Hepatic stellate cell (primary cell): ENCODE results near the gene NSG1.

Experiments
- DNase-seq: peaks from one replicate; pipeline ENCODE4 v3.0.0; 2011; ENCODE audit warnings: low spot score

The NSG1 gene

DNA sequence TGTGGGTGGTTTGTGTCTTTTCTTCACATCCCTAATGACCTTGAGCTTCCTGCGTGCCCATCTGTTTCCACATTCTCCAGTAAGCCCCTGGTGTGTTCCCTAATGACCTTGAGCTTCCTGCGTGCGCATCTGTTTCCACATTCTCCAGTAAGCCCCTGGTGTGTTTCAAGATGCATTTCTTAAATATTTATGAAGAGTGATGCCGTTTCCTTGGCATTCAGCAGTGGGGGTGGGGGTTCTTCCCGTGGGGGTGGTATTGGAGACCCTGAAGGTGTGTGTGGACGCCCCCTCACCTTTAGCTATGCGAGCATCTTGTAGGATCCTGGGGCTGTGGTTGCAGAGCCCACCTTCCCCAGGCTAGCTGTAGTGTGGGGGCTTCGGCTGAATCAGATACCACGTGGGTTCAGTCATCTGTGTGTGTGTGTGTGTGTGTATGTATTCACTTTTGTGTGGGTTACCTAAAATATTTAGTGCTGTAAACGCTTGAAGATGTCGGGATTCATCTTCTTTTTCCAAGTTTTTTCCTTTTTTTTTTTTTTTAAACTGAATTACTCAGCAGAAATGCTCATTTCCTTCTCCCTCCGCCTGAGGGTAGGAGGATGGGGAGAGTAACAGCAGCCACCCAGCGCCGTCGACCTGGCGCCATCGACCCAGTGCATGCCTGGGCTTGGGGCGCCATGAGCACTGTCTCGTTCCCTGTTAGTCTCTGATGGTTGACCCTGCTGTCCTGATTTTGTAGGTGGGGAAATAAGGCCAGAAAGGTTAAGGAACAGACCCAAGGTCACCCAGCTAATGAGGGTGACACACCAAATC, 9.9 kb downstream of the NSG1 start:
- no peak for DNase-seq

- DNase-seq: no peak
Observed at GRCh38 chr4:4397441-4397819, 10.5 kb downstream of the NSG1 start.

DNA sequence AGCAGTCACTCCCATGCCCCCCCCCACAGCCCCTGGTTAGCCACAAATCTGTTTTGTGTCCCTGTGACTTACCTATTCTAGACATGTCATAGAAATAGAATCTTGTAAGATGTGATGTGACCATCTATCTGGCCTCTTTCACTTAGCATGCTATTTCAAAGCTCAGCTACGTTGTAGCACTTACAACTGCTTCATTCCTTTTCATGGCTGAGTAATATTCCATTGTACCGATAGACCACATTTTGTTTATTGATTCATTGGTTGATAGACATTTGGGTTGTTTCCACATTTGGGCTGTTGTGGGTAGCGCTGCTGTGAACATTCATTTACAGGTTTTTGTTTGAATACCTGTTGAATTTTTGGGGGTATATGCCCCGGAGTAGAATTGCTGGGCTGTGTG, 11.5 kb downstream of the NSG1 start:
- no peak for DNase-seq

DNA sequence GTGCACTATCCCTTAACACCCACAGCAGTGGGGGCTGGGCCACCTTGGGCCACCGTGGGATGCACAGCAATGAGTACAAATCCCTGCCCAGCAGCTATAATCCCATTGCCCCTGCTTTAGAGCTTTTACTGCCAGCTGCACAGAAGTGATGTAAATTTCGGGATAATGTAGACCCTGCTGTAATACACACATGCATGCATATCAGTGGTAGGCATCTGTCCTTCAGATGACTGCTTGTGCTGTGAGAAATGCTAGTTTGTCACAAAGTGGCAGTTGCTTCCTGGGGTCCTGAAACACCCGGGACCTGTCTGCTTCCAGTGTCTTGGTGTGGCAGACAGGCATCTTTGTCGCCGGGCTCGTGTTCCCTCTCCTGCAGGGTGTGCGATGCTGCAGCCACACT, 14.1 kb downstream of the NSG1 start:
- no peak for DNase-seq

- DNase-seq: no peak
Observed at GRCh38 chr4:4402966-4403365, 16.1 kb downstream of the NSG1 start.

GRCh38 chr4:4405358-4405962, 18.6 kb downstream of the NSG1 start:
- DNase-seq: no peak

- no peak for DNase-seq
Observed at GRCh38 chr4:4406455-4407298, 19.8 kb downstream of the NSG1 start.

- no peak for DNase-seq
Observed at GRCh38 chr4:4407299-4408131, 20.6 kb downstream of the NSG1 start.

DNA sequence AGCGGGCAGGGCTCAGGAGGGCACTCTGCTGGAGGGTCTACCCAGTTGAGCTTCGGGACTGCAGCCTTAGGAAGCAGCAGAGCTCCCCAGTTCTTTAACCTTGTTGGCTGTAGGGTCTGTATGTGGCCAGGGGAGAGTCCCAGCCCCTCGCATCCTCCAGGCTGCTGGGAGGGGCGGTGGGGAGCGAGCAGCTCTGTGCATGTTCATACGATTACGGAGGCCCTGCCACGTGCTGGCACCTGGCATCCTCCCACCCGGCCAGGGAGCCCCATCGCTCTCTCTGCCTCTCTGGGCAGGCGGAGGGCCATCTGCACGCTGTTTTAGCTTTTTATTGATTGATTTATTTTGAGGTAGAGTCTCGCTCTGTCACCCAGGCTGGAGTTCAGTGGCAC, 21.2 kb downstream of the NSG1 start:
- DNase-seq: no peak

- DNase-seq: no peak
Observed at GRCh38 chr4:4408576-4409335, 21.9 kb downstream of the NSG1 start.

DNA sequence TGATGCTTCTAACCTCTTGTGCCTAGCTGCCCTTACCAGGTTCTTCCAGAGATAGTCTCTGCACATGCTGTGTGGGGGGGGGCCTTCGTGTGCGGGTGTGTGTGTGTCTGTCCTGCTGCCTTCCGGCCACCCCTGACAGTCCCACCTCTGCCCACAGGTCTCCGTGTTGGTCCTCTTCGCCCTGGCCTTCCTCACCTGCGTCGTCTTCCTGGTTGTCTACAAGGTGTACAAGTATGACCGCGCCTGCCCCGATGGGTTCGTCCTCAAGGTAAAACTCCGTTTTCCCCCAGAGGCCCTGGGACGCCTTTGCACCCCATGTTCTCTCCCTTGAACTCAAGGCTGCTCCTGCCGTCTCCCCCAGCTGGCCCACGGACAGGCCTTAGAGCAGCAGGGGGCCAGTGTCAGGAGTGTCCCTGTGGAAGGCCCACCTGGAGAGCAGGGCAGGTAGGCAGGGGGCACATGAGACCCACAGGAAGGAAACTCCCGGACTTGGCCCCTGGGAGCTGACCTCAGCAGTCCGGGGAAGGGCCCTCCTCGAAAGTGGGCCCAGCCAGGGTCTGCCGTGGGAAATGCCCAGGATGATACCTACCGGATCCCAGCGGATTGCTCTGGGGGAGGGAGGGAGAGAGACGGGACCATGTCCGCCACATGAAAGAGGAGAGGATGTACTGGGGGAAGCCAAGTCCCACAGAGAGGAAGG, 22.7 kb downstream of the NSG1 start:
- no peak for DNase-seq

DNA sequence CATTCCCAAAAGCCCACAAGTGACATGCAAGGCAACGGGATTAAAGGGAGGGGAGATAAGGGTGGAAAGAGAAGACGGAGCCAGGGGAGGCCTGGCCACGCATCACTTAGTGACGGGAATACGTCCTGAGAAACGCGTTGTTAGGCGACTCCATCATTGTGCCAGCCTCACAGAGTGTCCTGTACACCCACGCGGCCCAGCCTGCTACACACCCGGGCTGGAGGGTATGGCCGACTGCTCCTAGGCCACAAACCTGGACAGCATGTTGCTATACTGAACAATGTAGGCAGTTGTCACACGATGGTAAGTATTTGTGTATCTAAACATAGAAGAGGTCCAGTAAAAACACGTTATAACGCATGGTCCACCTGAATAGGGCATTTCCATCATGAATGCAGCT, 23.4 kb downstream of the NSG1 start:
- DNase-seq: no peak

DNA sequence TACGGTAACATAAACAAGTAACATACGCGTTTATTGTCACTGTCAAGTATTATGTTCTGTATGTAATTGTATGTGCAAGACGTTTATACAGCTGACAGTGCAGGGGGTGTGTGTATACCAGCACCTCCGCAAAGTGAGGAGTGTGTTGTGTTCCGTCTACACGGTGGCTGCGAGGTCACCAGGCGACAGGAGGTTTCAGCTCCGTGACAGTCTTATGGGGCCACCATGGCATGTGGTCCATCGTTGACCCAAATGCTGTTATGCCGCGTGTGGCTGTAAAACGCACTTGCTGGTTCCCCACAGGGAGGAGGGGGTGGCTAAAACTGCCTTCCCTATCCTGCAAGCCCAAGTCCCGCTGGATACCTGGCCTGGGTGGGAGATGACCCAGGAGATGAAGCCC, 25.0 kb downstream of the NSG1 start:
- DNase-seq: no peak

GRCh38 chr4:4412641-4413372, 25.9 kb downstream of the NSG1 start:
- no peak for DNase-seq

GRCh38 chr4:4413373-4413725, 26.4 kb downstream of the NSG1 start:
- DNase-seq: no peak

DNA sequence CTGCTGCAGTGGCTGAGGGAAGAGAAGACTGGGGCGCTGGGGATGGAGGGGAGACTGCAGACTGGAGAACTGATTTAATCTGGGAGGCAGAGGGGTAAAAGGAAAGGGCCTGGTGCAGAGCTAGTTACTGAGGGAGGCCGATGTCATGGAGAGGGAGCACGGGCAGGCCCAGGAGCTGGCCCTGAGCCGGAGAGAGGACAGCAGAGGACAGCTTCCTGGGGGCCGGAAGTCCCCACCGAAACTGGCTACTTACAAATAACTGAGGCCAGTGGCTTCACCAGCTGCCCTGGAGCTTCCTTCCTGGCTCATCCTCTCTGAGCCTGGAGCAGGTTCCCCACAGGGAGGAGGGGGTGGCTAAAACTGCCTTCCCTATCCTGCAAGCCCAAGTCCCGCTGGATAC, 26.9 kb downstream of the NSG1 start:
- DNase-seq: no peak

- DNase-seq: no peak
Observed at GRCh38 chr4:4415107-4415805, 28.4 kb downstream of the NSG1 start.

DNA sequence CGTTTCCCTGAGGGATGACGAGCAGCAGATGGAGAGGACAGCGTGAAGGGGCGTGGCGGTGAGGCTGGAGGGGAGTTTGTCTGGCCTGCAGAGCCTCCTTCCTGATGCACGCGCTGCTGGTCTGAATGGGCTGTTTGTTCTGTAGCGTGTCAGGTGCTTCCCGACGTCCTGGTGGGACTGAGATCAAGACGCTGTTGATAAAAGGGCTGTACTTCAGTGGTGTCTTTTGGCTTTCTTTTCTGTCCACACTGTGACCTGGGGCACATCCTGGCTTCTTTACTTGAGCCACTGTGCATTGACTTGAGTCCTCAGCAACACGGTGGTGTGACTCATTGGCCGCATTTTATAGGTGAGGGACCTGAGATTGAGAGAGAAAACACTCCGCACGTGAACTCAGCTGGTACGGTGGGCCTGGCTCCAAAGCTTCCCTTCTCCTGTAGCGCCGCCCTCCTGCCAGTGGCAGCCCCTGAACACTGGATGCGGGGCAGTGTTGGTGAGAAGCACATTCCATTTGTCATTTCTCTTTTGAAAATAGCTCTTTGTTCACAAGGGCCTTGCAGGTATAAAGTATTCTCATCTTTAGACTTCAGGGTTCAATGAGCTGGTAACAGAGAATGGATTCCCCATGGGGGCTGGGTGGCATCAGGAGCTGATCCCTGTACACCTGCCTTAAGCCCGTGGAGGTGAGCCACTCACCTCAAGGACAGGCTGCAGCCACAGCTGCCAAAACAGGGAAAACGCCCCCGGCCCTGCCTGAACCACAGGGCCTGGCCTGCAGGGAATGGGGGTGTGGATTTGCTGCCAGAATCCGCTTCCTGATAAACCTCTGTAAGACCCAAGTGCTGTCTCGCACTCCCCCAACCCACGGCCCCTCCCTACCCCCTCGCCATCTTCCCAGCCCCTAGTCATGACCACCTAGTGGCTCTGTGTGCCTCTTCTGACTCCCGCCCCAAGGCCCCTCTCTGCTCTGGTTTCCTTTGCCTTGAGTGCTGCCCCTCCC, 29.2 kb downstream of the NSG1 start:
- DNase-seq: no peak
